Stimulated activated naive CD4-positive, alpha-beta T cell treated with Interleukin-2 at 50 U/mL for 16 hours (primary cell): ENCODE results near the gene STK39.

Experiments
- DNase-seq: peaks from one replicate; lab custom pipeline; 2025; lab: John Stamatoyannopoulos, UW

Gene STK39

GRCh38 chr2:168183308-168183997, 63.9 kb downstream of the STK39 start:
- DNase-seq = no peak

DNA sequence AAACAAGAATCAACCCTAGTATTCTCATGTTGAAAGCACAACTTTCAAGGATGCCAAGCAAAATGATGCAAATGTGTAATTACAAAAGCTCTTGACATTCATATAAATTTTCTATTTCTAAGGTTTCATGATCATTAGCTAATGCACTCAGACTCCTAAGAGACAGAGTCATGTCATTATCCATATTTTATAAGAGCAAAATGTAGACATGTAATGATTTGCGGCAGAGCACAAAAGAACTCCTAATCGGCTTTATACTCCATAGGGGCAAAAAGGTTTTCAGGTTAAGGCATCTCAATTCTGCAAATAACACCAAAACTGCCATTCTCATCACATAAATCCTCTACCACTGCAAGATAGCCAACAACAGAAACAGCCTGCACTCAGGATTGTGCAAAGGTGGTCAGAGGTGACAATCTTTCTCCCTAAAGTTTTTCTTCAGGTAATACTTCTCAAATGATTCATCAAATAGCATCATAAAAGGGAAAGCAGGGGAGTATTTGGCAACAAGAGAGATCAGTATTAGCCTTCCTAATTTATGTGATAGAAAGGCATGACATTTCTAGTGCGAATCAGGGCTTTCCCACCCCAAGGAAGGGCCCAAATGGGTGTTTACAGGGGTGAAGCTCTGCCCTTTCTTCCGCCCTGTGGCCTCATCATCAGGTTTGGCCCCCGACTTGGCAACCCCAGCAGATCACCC, 64.7 kb downstream of the STK39 start:
- no peak for DNase-seq

GRCh38 chr2:168181825-168182224, 65.6 kb downstream of the STK39 start:
- DNase-seq = no peak

- no peak for DNase-seq
Measured at GRCh38 chr2:168180914-168181313, 66.5 kb downstream of the STK39 start.

DNA sequence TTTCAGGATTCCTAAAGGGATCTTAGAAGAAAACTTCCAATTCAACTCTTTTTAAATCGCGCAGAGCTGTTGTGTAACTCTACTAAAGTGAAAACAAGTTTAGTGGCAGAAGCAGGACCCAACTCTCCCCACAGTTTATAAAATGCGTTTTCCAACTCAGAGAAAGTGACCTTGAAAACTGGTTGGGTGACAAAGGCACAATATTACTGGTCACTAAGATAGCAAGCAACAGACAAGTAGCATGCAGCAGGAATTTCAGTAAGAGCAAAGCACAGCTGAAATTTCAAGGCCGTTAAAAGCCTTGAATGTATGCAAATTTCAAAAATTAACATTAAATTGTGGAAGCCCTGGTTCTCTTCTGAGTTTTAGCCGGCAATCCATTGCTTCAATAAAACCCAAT, 66.9 kb downstream of the STK39 start:
- no peak for DNase-seq

DNA sequence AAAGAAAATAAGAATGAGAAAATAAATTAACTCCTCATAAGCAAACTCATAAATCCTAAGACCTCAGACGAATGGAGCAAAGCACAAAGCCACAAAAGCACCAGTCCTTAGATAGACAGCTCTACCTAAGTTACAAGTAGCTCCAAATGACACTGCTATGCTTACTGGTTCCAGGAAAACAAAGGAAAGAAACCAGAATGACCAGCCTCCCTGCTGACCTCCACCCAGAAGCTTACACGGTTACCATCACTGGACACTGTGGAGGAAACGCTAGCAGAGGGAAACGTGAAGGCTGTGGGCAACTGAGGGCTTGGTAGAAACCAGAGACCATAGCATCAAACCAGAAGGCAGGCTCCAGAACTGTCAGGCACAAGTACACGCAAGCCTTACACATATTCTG, 67.8 kb downstream of the STK39 start:
- DNase-seq = no peak

DNA sequence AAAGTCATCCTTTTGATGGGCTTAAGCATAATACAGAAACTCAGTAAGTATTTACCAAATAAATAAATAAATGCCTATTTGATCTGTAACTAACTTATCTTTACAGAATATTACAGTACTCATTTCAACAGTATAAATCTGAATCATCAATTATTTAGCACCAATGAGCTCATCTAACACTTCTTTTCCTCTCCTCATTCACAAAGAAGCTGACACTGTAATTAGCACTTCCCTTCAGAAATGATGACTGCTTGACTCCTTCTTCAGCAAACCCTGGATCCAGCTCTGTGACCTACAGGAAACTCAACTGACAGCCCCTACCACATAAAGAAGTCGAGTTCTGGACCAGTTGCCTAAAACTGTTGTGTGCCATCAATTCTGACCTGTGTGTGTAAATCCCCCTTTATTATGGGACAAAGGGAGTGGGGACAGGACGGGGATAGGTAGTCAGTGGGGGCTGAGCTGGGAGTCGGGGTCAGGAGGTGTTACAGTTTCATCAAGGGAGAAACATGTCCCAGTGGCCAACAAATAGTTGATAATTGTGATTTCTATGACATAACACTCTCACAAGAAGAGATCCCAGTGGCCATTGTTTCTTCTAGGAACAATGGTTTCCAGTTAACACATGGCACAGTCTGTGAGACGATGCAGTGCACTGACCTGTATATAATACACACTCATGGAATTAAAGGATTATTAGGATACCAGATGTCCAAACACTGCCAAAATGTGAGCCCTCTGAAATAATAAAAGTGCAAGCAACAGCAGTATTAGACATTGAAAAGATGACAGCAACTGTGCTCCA, 68.7 kb downstream of the STK39 start:
- no peak for DNase-seq

DNA sequence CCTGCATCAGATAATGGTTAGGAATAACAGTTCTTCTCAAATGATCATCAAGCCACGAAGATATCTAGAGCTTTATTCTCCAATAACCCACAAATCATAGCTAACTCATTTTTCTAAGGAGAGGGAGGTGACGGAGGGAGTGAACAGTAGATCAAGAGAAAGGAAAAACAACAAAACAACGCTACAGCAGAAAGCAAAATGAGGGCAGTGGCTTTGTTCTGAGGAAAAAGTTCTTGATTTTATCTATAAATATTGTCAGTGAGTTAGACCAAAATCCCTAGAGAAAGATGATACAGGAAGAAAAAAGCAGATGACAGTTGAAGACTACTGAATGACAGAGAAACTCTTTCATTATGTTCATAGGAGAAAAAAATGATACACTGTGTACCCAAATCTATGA, 71.0 kb downstream of the STK39 start:
- DNase-seq = no peak

- no peak for DNase-seq
Measured at GRCh38 chr2:168175469-168175868, 71.9 kb downstream of the STK39 start.

DNA sequence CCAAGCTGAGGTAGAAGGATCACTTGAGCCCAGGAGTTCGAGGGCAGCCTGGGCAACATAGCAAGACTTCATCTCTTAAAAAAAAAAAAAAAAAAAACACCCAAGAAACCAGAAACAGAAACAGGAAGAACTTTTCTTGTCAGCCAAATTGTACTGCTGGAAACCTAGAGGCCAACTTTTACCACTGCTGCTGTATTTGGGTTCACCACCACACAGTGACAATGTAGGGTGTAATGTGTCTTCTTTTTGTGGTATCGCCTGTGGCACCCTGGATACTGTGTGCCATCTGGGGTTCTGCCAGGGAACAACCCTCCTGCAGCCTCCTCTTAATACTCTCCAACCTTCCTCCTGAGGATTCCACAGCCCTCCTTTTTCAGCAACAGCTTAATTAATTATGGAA, 72.6 kb downstream of the STK39 start:
- DNase-seq = no peak

GRCh38 chr2:168172071-168172470, 75.3 kb downstream of the STK39 start:
- DNase-seq = no peak

DNA sequence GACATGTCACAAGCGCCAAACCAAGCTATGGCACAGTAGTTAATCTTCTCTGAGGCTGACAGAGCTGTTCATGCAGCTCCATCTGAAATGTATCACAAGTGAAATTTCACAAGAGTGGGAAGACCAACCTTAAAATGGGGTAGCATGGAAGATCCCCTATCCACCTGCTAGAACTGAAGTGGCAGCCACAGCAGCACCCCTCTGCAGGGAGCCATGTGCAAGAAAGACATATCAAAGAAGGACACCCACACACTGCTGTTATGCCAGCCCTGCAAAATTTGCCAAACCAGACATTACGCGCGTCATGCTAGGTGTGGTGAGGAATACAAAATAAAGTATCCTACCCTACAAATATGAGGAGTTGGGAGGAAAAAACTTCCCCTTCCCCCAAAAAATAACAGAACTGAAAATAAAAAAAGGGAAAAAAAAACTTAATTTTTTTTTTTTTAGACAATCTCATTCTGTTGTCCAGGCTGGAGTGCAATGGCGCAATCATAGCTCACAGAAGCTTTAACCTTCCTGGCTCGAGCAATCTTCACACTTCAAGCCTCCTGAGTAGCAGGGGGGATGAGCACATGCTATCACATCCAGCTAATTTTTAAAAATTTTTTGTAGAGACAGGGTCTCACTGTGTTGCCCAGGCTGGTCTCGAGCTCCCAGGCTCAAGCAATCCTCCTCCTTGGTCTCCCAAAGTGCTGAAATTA, 76.2 kb downstream of the STK39 start:
- DNase-seq = no peak

GRCh38 chr2:168169097-168169745, 78.2 kb downstream of the STK39 start:
- no peak for DNase-seq

- DNase-seq = no peak
Measured at GRCh38 chr2:168167511-168168263, 79.7 kb downstream of the STK39 start.

DNA sequence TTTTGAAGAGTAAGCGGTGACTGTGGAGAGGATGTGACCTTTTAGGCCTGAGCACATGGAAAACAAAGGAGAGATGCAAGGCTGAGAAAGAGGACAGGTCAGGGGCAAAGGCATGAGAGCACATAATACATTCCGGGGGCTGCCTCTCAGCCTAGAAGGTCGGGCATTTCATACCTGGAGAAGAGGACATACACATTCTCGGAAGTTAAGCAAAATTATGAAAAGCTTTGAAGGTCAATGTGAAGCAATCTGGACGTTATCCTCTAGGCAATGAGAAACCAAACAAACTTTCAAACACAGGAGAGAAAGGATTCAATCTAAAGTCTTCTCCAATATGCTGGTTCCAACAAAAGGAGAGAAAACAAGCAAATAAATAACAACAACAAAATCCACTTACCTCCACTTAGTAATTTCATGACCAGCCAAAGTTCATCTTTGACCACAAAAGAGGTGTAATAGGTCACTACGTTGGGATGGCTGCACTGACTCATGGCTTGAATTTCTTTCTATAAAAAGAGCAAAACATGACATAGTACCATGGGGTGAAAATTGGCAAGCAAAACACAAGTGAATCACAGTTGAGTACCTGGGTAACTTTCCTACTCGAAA, 80.4 kb downstream of the STK39 start:
- DNase-seq = no peak

- DNase-seq = no peak
Measured at GRCh38 chr2:168165985-168166901, 81.2 kb downstream of the STK39 start.

GRCh38 chr2:168165397-168165796, 82.0 kb downstream of the STK39 start:
- no peak for DNase-seq

DNA sequence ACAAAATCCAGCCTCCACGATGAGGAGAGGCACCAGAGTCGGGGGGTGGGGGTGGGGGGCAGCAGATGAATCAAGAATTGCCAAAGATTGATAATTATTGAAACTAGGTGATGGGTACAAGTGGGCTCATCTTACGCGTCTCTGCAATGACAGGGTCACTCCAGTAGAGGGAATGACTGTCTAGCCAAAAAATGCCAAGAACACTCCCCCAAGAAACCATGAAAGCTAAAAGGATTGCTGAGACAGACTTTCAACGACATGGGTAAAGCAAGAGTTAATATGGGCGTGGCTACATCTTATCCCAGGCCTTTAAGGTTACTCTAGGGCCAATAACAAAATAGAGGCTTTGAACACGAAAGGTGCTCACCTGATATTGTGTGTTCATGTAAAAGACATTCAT, 86.5 kb downstream of the STK39 start:
- DNase-seq = no peak

- DNase-seq = no peak
Measured at GRCh38 chr2:168159754-168160585, 87.4 kb downstream of the STK39 start.
